Cardiac fibroblast (primary cell): ENCODE measurements around the gene TMEM178A.
"Not testable (repeated sequence)": the region's sequence is repeated elsewhere in the genome, so short reads cannot be mapped to it uniquely, and the experiment has no call there.

Experiments used
- DNase-seq, 2 donors: peaks; one replicate each; pipeline versions ENCODE4 v3.0.0 to v3.0.0-alpha.2; 2010; ENCODE audit warnings: low read depth in 2 of 2
- H3K4me3 ChIP-seq, 2 donors: replicated peaks in 1 of 2; 1 replicate in 1 of 2; 2 replicates in 1 of 2; pipeline ENCODE4 v1.5.1; 2011; ENCODE audit warnings: low read depth in 2 of 2, low read length in 2 of 2, mild to moderate bottlenecking in 2 of 2, moderate library complexity in 1 of 2
- TF ChIP-seq, protein P1 (sequence below): IDR thresholded peaks from one replicate; pipeline ENCODE4 v1.5.1; 2011; ENCODE audit warnings: low read depth, mild to moderate bottlenecking, low read length, inconsistent platforms

Gene TMEM178A

GRCh38 chr2:39646267-39646666, 19.4 kb upstream of the TMEM178A start:
- TF ChIP-seq, protein P1, sequence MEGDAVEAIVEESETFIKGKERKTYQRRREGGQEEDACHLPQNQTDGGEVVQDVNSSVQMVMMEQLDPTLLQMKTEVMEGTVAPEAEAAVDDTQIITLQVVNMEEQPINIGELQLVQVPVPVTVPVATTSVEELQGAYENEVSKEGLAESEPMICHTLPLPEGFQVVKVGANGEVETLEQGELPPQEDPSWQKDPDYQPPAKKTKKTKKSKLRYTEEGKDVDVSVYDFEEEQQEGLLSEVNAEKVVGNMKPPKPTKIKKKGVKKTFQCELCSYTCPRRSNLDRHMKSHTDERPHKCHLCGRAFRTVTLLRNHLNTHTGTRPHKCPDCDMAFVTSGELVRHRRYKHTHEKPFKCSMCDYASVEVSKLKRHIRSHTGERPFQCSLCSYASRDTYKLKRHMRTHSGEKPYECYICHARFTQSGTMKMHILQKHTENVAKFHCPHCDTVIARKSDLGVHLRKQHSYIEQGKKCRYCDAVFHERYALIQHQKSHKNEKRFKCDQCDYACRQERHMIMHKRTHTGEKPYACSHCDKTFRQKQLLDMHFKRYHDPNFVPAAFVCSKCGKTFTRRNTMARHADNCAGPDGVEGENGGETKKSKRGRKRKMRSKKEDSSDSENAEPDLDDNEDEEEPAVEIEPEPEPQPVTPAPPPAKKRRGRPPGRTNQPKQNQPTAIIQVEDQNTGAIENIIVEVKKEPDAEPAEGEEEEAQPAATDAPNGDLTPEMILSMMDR: no peak
- no peak overlapping the region for H3K4me3 ChIP-seq
- DNase-seq: no peak

DNA sequence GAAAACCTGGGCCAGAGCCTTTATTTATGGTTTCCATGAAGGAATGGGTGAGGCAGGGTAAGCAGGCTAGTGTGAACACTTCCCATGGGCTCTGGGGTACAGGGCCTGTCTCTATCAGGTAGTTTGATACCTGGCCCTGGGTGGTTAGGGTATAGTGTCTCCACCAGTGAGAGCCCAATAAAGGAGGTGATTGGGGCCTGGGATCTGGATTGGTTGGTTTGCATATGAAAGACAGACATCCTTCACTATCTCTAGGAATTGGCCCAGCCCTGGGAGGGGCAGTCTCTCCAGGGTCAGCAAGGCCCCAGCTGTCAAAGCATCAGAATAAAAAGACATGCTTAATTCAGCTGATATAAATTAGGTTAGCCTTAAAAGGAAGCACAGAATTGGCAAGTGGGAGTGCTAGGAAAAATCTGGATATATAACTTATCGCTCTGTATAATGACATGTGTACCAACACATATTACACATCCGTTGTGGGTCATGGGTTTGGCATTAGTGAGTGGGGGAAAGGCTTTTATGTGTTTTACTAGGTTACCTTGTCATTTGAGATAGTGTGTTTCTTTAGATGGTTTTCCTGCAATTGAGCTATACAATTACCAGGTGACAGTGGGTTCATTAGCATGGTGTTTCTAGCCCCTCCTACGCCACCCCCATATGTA, 18.5 kb upstream of the TMEM178A start:
- no peak for DNase-seq
- H3K4me3 ChIP-seq: no peak overlapping the region
- TF ChIP-seq, protein P1: no peak

GRCh38 chr2:39648580-39648979, 17.1 kb upstream of the TMEM178A start:
- no peak overlapping the region for H3K4me3 ChIP-seq
- DNase-seq: no peak
- TF ChIP-seq, protein P1: no peak

DNA sequence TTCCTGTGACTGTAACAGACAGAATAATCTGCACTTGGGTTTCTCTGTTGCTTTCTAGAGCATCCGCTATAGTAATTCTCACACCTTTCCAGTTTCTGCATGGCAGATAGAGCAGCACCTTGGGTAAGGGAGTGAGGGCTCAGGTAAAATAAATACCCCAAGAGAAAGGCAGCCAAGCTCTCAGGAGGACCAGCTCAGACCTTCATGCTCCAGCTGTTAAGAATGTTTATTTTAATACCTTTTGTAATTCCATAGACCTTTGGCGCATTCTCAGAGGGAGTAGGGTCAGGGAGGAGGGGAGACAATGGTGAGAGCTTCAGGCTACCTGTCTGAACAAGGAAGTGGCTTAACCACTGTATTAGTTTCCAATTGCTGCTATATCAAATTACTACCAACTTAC, 16.2 kb upstream of the TMEM178A start:
- no peak overlapping the region for H3K4me3 ChIP-seq
- no peak for DNase-seq
- TF ChIP-seq, protein P1: no peak

DNA sequence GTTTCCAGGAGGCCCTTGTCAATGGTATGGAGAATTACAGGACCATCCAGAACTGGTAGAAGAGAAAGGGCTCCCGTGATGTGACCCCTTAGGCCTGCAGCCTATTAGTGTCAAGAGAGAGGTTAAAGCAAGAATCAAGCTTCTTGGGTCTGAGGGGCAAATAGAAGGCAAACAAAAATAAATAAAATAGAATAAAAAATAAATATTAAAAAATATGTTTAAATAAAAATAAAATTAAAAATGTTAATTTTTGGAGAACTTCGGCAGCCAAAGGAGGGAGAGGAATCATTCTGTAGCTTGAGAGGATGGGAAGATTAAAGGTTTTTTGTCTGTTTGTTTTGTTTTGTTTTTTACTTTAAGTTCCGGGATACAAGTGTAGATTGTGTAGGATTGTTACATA, 15.2 kb upstream of the TMEM178A start:
- DNase-seq: no peak
- no peak overlapping the region for H3K4me3 ChIP-seq
- TF ChIP-seq, protein P1: no peak

DNA sequence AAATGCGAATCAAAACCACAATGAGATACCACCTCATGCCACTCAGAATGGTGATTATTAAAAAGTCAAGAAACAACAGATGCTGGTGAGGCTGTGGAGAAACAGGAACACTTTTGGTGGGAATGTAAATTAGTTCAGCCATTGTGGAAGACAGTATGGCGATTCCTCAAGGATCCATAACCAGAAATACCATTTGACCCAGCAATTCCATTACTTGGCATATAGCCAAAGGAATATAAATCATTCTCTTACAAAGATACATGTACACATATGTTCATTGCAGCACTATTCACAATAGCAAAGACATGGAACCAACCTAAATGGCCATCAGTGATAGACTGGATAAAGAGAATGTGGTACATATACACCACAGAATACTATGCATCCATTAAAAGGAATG, 9.5 kb upstream of the TMEM178A start:
- not testable (repeated sequence) for DNase-seq, H3K4me3 ChIP-seq

DNA sequence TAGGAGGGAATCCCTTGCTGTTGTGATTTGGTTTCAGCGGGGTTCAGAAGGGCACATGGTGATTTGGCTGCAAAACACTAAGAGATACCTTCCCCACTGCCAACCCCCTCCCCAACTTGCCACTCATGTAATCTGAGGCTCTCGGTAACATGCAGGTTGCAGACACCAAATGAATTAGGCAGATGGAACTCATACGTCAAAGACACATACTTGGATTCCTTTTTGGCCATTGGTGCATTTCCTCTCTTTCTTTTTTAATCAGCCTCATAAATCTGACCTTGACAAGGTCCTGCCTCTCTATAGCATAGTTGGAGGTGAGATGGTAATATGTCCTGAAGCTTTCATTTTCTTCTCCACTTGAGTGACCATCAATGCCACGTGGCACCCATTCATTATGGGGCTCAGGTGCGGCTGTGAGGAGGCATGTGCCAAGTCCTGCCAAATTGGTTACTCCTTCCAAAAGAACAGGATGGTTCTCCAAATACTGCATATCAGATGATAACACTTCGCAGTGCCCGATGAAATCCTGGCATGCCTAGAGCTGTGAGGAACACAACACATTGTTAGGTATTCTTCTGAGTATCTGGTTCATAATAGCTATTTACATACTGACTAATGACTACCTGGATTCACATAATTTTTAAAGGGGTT, 8.3 kb upstream of the TMEM178A start:
- DNase-seq: no peak
- H3K4me3 ChIP-seq: no peak overlapping the region
- TF ChIP-seq, protein P1: no peak
